Central memory CD4-positive, alpha-beta T cell (primary cell): ENCODE data around the gene CFD.
"Not testable (repeated sequence)": the region's sequence is repeated elsewhere in the genome, so short reads cannot be mapped to it uniquely, and the experiment has no call there.

Experiments
- DNase-seq: peaks from one replicate; pipeline ENCODE4 v3.0.0; 2022

Gene CFD

GRCh38 chr19:889662-890295 is 30.3 kb downstream of the CFD start:
- no peak for DNase-seq

DNA sequence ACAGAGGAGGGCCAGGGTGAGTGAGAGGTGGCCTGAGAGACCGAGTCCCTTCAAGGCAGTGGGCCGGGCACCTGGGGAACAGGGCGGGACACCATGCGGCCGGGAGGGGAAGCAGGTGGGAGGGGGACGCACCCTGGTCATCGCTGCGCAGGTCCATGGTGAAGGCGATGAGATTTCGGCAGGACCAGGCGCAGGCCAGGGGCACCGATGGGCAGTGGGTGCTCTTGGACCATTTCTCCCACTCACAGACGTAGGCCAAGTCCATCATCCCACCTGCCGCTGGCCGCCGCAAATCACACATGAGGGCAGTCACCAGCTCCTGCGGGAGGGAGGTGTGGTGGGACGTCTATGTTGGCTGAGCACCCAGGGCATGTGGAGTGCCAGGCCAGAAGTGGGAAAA is 31.4 kb downstream of the CFD start:
- no peak for DNase-seq

DNA sequence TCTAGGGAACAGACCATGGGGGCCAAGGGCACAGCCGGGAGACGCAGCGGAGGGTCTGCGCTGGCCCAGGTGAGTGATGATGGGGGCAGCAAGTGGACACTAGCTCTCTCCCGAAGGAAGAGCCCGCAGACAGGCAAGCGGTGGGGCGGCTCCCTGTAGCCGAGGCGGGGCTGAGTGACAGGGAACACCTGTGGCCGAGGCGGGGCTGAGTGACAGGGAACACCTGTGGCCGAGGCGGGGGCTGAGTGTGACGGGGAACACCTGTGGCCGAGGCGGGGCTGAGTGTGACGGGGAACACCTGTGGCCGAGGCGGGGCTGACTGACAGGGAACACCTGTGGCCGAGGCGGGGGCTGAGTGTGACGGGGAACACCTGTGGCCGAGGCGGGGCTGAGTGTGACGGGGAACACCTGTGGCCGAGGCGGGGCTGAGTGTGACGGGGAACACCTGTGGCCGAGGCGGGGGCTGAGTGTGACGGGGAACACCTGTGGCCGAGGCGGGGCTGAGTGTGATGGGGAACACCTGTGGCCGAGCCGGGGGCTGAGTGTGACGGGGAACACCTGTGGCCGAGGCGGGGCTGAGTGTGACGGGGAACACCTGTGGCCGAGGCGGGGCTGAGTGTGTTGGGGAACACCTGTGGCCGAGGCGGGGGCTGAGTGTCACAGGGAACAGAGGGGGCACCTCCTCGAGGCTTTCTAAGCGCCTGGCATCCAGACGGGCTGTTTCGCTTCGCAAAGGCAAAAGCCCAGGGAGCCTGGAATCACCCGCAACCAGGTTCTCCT is 32.1 kb downstream of the CFD start:
- not testable (repeated sequence) for DNase-seq

GRCh38 chr19:892243-892893 is 32.9 kb downstream of the CFD start:
- DNase-seq, result no peak

DNA sequence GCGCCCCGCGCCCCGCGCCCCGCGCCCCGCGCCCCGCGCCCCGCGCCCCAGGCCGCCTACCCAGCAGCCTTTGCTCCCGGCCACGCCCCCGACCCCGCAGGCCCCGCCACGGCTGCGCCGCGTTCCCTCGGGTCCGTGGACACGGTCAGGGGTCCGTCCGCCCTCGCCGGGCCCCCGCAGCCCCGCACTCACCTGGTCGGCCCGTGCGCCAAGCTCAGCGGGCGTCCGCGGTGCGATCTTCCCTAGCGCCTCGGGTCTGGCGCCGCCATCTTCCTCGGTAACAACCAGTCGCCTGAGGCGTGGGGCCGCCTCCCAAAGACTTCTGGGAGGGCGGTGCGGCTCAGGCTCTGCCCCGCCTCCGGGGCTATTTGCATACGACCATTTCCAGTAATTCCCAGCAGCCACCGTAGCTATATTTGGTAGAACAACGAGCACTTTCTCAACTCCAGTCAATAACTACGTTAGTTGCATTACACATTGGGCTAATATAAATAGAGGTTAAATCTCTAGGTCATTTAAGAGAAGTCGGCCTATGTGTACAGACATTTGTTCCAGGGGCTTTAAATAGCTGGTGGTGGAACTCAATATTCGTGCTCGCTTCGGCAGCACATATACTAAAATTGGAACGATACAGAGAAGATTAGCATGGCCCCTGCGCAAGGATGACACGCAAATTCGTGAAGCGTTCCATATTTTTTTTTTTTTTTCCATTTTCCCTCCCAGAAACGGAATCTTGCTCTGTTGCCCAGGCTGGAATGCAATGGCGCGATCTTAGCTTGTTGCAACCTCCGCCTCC is 33.6 kb downstream of the CFD start, which contains the start of the genes MED16 and RNU6-9:
TSS of gene MED16 (minus strand) at position 294 of the 796 bp plus-strand sequence. CDS start 2,056 bp downstream, outside the sequence.
TSS of gene RNU6-9 (plus strand) at position 591 of the 796 bp plus-strand sequence.
- DNase-seq, result peak; percentile 94

GRCh38 chr19:896434-896833 is 37.0 kb downstream of the CFD start:
- DNase-seq, result no peak

- no peak for DNase-seq
Observed at GRCh38 chr19:896999-897398, 37.5 kb downstream of the CFD start.

DNA sequence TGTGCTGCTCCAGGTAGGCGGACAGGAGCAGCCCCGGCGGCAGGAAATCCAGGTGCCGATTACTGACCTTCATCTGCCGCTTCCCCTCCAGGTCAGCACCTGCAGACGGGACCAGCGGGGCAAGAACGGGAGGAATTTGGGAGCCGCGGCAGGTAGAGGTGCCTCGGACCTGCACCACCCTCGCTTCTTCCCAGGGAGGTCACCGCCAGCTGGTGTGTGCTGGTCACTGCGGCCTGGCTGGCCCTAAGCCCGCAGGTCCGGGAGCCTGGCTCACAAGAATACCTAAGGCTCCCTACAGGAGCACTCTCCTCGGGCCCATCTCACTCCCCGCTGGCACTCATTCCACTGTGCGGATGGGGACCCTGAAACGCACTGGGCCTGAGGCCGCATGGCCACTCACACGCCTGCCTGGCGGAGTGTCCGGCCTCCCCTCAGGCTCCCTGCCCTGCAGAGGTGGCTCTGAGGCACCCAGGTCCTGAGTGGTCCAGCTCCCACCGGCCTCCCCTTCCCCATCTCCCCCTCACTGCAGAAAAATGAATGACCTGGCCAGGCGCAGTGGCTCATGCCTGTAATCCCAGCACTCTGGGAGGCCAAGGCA is 38.1 kb downstream of the CFD start:
- no peak for DNase-seq

GRCh38 chr19:898663-899062 is 39.2 kb downstream of the CFD start:
- no peak for DNase-seq

DNA sequence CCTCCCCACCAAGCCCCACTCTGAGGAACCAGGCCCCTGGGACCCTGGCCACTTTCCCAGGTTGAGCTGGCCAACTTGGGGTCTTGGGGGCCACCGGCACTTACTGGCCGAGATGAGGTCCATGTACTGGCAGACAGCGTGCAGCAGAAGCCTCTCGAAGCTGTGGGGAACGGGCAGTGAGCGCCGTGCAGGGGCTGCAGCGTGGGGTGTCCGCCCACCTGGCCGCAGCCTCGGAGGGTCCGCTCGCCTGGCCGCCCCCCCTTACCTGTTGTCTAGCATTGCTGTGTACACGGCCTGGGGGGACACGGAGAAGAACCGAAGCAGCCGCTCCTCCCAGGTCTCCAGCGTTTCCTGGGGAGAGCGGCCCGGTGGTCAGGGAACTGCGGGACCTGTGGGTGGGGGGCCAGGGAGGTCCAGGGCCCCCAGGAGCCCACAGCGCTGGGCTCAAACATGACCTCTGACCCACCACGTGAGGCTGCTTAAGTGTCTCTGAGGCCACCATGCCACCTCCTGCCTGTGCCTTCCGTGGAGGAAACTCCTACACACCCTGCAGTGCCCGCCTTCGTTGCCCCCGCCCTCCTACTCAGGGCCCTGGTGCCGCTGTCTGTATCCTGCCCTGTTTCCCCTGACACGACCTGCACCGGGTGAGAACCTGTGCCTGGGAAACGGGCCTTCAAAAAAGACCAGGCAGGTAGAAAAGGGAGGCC is 40.0 kb downstream of the CFD start:
- DNase-seq, result no peak

- no peak for DNase-seq
Observed at GRCh38 chr19:900043-900301, 40.5 kb downstream of the CFD start.

DNA sequence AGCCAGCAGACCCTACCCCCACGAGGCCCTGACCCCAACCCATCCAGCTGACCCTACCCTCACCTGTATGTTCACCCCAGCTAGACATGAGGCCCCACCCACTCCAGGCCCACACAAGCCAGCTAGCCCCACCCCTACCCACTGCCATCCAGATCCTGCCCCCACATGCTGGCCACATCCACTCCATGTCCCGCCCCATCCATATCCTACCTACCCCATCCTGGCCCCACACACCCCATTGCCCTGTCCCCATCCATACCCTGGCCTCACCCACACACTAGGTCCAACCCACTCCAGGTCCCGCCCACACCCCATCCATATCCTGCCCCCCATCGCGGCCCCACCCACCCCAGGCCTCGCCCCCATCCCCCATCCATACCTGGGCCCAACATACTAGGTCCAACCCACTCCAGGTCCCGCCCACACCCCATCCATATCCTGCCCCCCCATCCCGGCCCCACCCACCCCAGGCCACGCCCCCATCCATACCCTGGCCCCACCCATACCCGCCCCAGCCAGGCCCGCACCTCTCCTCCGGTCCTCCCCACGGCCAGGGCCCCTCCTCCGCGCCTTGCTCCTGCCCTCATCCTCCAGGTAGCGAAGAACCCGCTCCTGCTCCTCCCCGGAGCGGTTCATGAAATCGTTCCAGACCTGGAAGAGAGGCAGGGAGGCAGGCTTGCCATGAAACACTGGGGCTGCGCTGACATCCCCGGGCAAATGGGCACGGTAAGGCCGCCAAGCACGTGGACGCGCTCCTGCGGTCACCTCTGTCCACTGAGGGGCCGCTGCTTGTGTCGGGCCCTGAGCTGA is 41.0 kb downstream of the CFD start:
- no peak for DNase-seq

- DNase-seq, result no peak
Observed at GRCh38 chr19:901216-902092, 42.0 kb downstream of the CFD start.

- DNase-seq, result no peak
Observed at GRCh38 chr19:902093-902370, 42.6 kb downstream of the CFD start.

- no peak for DNase-seq
Observed at GRCh38 chr19:902446-903226, 43.2 kb downstream of the CFD start.

GRCh38 chr19:903266-903797 is 43.9 kb downstream of the CFD start:
- no peak for DNase-seq

DNA sequence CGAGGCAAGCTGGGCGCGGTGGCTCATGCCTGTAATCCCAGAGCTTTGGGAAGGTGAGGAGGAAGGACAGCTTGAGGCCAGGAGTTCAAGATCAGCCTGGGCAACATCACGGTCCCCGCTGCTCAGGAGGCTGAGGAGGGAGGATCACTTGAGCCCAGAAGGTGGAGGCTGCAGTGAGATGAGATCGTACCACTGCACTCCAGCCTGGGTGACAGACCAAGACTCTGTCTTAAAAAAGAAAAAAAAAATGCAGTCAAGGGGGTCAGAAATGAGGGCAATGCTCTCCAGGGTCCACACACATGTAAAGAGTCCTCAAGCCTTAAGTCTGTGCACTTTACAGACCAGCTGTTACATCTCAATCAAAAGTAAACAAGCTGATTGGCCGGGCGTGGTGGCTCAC is 45.1 kb downstream of the CFD start:
- no peak for DNase-seq

- DNase-seq, result peak; percentile 42
Observed at GRCh38 chr19:906480-906879, 47.0 kb downstream of the CFD start.

- no peak for DNase-seq
Observed at GRCh38 chr19:907183-907853, 47.9 kb downstream of the CFD start.
